Retinal pigment epithelial cell (primary cell): ENCODE measurements around the gene STKLD1.

ENCODE experiments used
- DNase-seq: peaks from one replicate; pipeline ENCODE4 v3.0.0-alpha.2; 2010; ENCODE audit warnings: low read depth
- H3K4me3 ChIP-seq: 2 replicates; pipeline ENCODE4 v1.5.1; 2011; ENCODE audit warnings: mild to moderate bottlenecking, low read length, control low read depth, moderate library complexity
- TF ChIP-seq, protein P1 (sequence below): conservative IDR thresholded peaks from 2 replicates; pipeline ENCODE4 v1.5.1; 2011; ENCODE audit warnings: low read depth, low read length, control low read depth, inconsistent platforms

STKLD1 gene

DNA sequence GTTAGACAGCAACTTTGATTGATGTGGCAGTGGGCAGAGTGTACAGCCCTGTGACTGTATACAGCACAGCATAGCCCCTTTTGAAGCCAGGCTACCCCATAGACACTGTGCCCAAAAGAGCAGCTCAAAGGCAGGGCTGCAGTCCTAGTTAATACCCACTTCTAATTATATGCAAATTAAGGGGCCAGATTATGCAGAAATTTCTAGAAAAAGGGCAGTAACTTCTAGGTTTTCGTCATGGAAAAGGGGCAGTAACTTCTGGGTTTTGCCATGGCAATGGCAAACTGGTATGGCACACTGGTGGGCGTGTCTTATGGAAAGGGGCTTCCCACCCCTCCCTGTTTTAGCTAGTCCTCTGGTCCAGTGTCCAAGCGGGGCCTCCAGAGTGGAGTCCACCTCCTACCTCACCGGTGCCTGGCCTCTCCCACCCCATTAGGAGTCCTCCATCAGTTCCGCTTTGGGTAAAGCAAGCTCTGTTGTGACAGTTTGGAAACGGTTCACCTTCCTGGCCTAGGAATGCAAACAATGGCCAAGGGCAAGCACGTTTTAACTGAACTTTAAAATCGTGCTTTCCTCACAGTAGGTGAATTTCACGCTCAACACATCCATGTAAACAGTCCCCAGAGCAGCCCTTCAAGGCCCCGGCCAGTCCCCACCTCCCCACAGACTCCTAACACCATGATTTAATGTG, 51.6 kb downstream of the STKLD1 start:
- no peak for DNase-seq
- H3K4me3 ChIP-seq, result no peak overlapping the region
- TF ChIP-seq, protein P1, sequence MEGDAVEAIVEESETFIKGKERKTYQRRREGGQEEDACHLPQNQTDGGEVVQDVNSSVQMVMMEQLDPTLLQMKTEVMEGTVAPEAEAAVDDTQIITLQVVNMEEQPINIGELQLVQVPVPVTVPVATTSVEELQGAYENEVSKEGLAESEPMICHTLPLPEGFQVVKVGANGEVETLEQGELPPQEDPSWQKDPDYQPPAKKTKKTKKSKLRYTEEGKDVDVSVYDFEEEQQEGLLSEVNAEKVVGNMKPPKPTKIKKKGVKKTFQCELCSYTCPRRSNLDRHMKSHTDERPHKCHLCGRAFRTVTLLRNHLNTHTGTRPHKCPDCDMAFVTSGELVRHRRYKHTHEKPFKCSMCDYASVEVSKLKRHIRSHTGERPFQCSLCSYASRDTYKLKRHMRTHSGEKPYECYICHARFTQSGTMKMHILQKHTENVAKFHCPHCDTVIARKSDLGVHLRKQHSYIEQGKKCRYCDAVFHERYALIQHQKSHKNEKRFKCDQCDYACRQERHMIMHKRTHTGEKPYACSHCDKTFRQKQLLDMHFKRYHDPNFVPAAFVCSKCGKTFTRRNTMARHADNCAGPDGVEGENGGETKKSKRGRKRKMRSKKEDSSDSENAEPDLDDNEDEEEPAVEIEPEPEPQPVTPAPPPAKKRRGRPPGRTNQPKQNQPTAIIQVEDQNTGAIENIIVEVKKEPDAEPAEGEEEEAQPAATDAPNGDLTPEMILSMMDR, result no peak

GRCh38 chr9:133428617-133429101, 52.5 kb downstream of the STKLD1 start:
- H3K4me3 ChIP-seq, result no peak overlapping the region
- no peak for DNase-seq
- TF ChIP-seq, protein P1, result no peak

DNA sequence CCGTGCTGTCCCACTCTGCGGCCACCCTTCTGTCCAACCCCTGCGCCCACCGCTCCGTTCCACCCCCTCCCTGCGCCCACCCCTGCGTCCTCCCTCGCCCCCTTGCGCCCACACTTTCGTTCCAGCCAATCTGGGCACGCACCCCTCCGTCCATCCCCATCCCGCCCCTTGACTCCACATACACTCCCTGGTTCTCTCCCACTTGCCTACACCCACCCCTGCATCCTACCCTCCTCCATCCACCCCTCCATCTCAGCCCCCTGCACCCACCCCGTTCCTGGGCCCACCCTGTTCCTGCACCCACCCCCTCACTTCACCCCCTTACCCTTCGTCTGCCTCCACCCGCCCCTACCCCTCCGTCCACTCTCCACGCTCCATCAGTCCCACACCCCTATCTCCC, 53.0 kb downstream of the STKLD1 start:
- DNase-seq, result no peak
- TF ChIP-seq, protein P1, result no peak
- H3K4me3 ChIP-seq, result no peak overlapping the region

- TF ChIP-seq, protein P1, result peak; percentile 60
- H3K4me3 ChIP-seq, result no peak overlapping the region
- DNase-seq, result no peak
These were observed 53.5 kb downstream of the STKLD1 start for GRCh38 chr9:133429641-133430161.

DNA sequence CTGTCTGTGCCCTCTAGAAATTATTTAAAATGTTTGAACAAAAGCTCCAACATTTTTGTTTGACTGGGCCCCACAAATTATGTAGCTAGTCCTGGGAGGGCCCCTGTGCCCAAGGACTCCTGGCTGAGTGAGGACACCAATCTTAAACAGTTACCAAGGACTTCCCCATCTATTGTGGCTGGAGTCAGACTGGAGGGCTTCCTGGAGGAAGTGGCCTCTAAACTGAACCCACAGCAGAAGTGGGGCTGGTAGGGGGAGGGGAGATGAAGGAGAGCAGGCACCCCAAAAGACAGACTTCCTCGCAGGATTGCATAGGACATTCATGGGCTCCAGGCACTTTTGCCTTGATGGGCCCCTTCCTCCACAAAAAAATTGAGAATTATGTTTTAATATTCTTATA, 54.1 kb downstream of the STKLD1 start:
- H3K4me3 ChIP-seq, result no peak overlapping the region
- TF ChIP-seq, protein P1, result no peak

DNA sequence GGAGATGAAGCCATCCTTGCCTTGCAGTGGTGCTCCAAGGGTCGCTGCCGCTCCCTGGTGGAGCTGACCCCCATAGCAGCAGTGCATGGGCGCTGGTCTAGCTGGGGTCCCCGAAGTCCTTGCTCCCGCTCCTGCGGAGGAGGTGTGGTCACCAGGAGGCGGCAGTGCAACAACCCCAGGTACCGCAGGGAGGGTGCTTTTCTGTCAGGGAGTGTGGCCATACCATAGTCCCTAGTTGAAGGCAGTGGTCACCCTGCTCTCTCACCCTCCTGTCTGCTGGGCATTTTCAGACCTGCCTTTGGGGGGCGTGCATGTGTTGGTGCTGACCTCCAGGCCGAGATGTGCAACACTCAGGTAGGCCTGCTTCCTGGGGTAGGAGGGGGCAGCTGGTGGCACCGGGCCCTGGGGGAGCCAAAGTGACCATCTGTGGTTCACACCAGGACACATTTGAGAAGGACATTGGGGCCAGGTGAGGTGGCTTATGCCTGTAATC, 57.2 kb downstream of the STKLD1 start:
- TF ChIP-seq, protein P1, result no peak
- H3K4me3 ChIP-seq, result no peak overlapping the region
- no peak for DNase-seq

More for the DNA sequence above, 54.1 kb downstream of the STKLD1 start:
- no peak for DNase-seq

DNA sequence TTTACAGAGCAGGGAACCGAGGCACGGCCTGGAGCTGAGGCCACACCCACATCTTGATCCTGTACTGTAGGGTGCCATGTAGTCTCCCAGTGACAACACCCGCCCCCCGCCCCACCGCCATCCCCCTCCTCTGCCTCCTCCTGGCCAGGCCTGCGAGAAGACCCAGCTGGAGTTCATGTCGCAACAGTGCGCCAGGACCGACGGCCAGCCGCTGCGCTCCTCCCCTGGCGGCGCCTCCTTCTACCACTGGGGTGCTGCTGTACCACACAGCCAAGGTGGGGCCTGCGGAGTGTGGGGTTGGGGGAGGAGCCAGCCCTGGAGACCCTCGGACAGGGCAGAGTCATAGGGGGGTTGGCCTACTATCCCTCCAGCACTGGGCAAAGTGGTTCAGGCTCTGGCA, 60.5 kb downstream of the STKLD1 start:
- no peak for DNase-seq
- no peak overlapping the region for H3K4me3 ChIP-seq
- TF ChIP-seq, protein P1, result no peak
